ENCODE results near the gene MTARC2.

- TF ChIP-seq CTCF (IDR thresholded peaks at IDR 0.05) (no peak), POLR2A (IDR thresholded peaks at IDR 0.05; ENCODE audit: low read depth) (no peak)
Observed at GRCh38 chr1:220815409-220815808, 67.3 kb downstream of the MTARC2 start.

Data from esophagus muscularis mucosa (tissue), 3 donors.